Mesothelial cell of epicardium (in vitro differentiated cells): Measurements from ENCODE around the gene NOS1AP. TPM values are rescaled to one million over a fixed set of nuclear protein-coding genes. Genes with fewer than 3 reads are reported as not detected.

Source experiments
- DNase-seq, 2 experiments: peaks; one replicate each; pipeline ENCODE4 v3.0.0; 2021; ENCODE audit warnings: low spot score in 2 of 2; ENCODE audit not compliant: unreplicated experiment in 2 of 2
- H3K27ac Mint-ChIP-seq: 2 replicates; pipeline ENCODE4 v1.8.0; 2021; ENCODE audit warnings: mixed read lengths
- H3K27me3 Mint-ChIP-seq: 2 replicates; pipeline ENCODE4 v1.8.0; 2021; ENCODE audit warnings: low read depth, mixed read lengths
- H3K36me3 Mint-ChIP-seq: 2 replicates; pipeline ENCODE4 v1.8.0; 2021; ENCODE audit warnings: mixed read lengths
- H3K4me1 Mint-ChIP-seq: 2 replicates; pipeline ENCODE4 v1.8.0; 2021; ENCODE audit warnings: mixed read lengths
- H3K4me3 Mint-ChIP-seq: 2 replicates; pipeline ENCODE4 v1.8.0; 2021; ENCODE audit warnings: mild to moderate bottlenecking, moderate library complexity, mixed read lengths
- H3K9me3 Mint-ChIP-seq: 2 replicates; pipeline ENCODE4 v1.8.0; 2021; ENCODE audit warnings: mixed read lengths
- CTCF ChIP-seq: fragments of 200-600 bp; sonication (generic); IDR thresholded peaks from one replicate; pipeline ENCODE4 v1.5.0; 2021; ENCODE audit warnings: antibody characterized with exemption; ENCODE audit not compliant: unreplicated experiment
- total RNA-seq: library from RNA; stranded (reverse); gene quantifications from 3 replicates; pipeline ENCODE4 v1.2.1, GENCODE V29; 2021

Gene NOS1AP
- total RNA-seq, 1 donor from 2014 or later: 4.4 TPM

- no peaks in the 10 kb centered on the region for H3K4me1 Mint-ChIP-seq
- no peaks in the 10 kb centered on the region for H3K27me3 Mint-ChIP-seq
Observed at GRCh38 chr1:162248854-162249535, 179.5 kb downstream of the NOS1AP start.

GRCh38 chr1:162250004-162250730, 180.7 kb downstream of the NOS1AP start:
- Mint-ChIP-seq H3K27me3 (no peaks in the 10 kb centered on the region), H3K36me3 (no peaks in the 10 kb centered on the region), H3K4me1 (peaks cover 3% of the 10 kb centered on the region), H3K9me3 (no peaks in the 10 kb centered on the region), H3K27ac (no peak overlapping the region), H3K4me3 (no peak overlapping the region)
- DNase-seq: no peak
- TF ChIP-seq CTCF: no peak

More at GRCh38 chr1:162248854-162249535, 179.5 kb downstream of the NOS1AP start:
- DNase-seq: no peak
- TF ChIP-seq CTCF: no peak
- no peaks in the 10 kb centered on the region for H3K36me3 Mint-ChIP-seq
- H3K27ac Mint-ChIP-seq: no peak overlapping the region
- H3K4me3 Mint-ChIP-seq: no peak overlapping the region
- H3K9me3 Mint-ChIP-seq: no peaks in the 10 kb centered on the region

GRCh38 chr1:162251102-162251501, 181.6 kb downstream of the NOS1AP start:
- no peak overlapping the region for H3K4me3 Mint-ChIP-seq
- H3K9me3 Mint-ChIP-seq: no peaks in the 10 kb centered on the region
- H3K27ac Mint-ChIP-seq: no peak overlapping the region
- H3K36me3 Mint-ChIP-seq: no peaks in the 10 kb centered on the region
- peaks cover 3% of the 10 kb centered on the region for H3K4me1 Mint-ChIP-seq
- DNase-seq: no peak
- no peak for TF ChIP-seq CTCF
- H3K27me3 Mint-ChIP-seq: no peaks in the 10 kb centered on the region

- Mint-ChIP-seq H3K36me3 (no peaks in the 10 kb centered on the region), H3K4me3 (no peak overlapping the region), H3K27ac (no peak overlapping the region), H3K9me3 (no peaks in the 10 kb centered on the region), H3K4me1 (peaks cover 3% of the 10 kb centered on the region), H3K27me3 (no peaks in the 10 kb centered on the region)
- no peak for TF ChIP-seq CTCF
- DNase-seq: no peak
Observed at GRCh38 chr1:162252214-162252613, 182.7 kb downstream of the NOS1AP start.

GRCh38 chr1:162253790-162254189, 184.3 kb downstream of the NOS1AP start:
- Mint-ChIP-seq H3K27me3 (no peaks in the 10 kb centered on the region), H3K27ac (no peak overlapping the region), H3K4me3 (no peak overlapping the region), H3K9me3 (peaks cover 12% of the 10 kb centered on the region), H3K4me1 (peaks cover 3% of the 10 kb centered on the region), H3K36me3 (no peaks in the 10 kb centered on the region)
- no peak for TF ChIP-seq CTCF
- DNase-seq: no peak
